HepG2 (cell line): Measurements from ENCODE around the gene KREMEN1. TPM values are rescaled to one million over a fixed set of nuclear protein-coding genes. Genes with fewer than 3 reads are reported as not detected.

Experiments
- ARNT ChIP-seq: fragments of 450-650 bp; IDR thresholded peaks from 2 replicates; pipeline ENCODE4 v1.6.1; 2017
- ARNT2 ChIP-seq: sonication (generic); formaldehyde crosslinking; IDR thresholded peaks from 2 replicates; pipeline ENCODE4 v1.8.0; 2022; ENCODE audit warnings: mild to moderate bottlenecking, low read depth, missing genetic modification reagents, moderate library complexity
- ATRX ChIP-seq: sonication (generic); formaldehyde crosslinking; IDR thresholded peaks from 2 replicates; pipeline ENCODE4 v1.4.0; 2020; ENCODE audit warnings: missing genetic modification reagents, borderline replicate concordance
- CEBPG ChIP-seq: IDR thresholded peaks from 2 replicates; pipeline ENCODE4 v1.6.1; 2016
- CERS6 ChIP-seq: sonication (generic); formaldehyde crosslinking; IDR thresholded peaks from 2 replicates; pipeline ENCODE4 v1.5.0; 2020; ENCODE audit warnings: missing genetic modification reagents
- CREB1 ChIP-seq, 2 experiments: fragments of 450-650 bp in 1 of 2; IDR thresholded peaks; 2 replicates each; pipeline ENCODE4 v1.6.1; 2016 to 2017; ENCODE audit warnings: control low read depth in 1 of 2, mild to moderate bottlenecking in 1 of 2, missing compliant biosample characterization in 1 of 2, missing genetic modification characterization in 1 of 2
- HDAC2 ChIP-seq: sonication (generic); formaldehyde crosslinking; IDR thresholded peaks from 2 replicates; pipeline ENCODE4 v1.4.0; 2020; ENCODE audit warnings: missing genetic modification reagents
- MAF1 ChIP-seq: sonication (generic); formaldehyde crosslinking; IDR thresholded peaks from 2 replicates; pipeline ENCODE4 v1.5.0; 2020; ENCODE audit warnings: missing genetic modification reagents, borderline replicate concordance
- PPARG ChIP-seq: conservative IDR thresholded peaks from 2 replicates; pipeline ENCODE4 v1.6.1; 2016; ENCODE audit warnings: missing biosample characterization, missing genetic modification reagents
- TFE3 ChIP-seq: IDR thresholded peaks from 2 replicates; pipeline ENCODE4 v1.6.1; 2016
- ZBTB38 ChIP-seq: sonication (generic); formaldehyde crosslinking; IDR thresholded peaks from 2 replicates; pipeline ENCODE4 v1.5.1; 2020; ENCODE audit warnings: mild to moderate bottlenecking, missing genetic modification reagents
- ZMYM2 ChIP-seq: sonication (generic); formaldehyde crosslinking; IDR thresholded peaks from 2 replicates; pipeline ENCODE4 v1.8.0; 2022; ENCODE audit warnings: mild to moderate bottlenecking, missing genetic modification reagents
- ZNF432 ChIP-seq: sonication (generic); formaldehyde crosslinking; IDR thresholded peaks from 2 replicates; pipeline ENCODE4 v1.5.0; 2020; ENCODE audit warnings: missing genetic modification reagents, mild to moderate bottlenecking, borderline replicate concordance
- ZNF589 ChIP-seq: sonication (generic); formaldehyde crosslinking; conservative IDR thresholded peaks from 2 replicates; pipeline ENCODE4 v1.8.0; 2022; ENCODE audit warnings: mild to moderate bottlenecking, moderate library complexity, missing genetic modification reagents
- ZNF788 ChIP-seq: sonication (generic); formaldehyde crosslinking; IDR thresholded peaks from 2 replicates; pipeline ENCODE4 v1.5.0; 2020; ENCODE audit warnings: mild to moderate bottlenecking, missing genetic modification reagents, borderline replicate concordance
- polyA plus RNA-seq, 8 experiments: library from polyadenylated mRNA; depleted of rRNA in 3 of 8; stranded (reverse) in 7 of 8; unstranded in 1 of 8; fragments of >200 nt; fragmentation: Illumina TruSeq in 4 of 8; extraction: Trizol in 4 of 8; gene quantifications; 2 replicates each; pipeline versions ENCODE4 v1.2.1 to v1.2.3, GENCODE V29; 2011 to 2016; ENCODE audit warnings: low read depth in 4 of 8, missing spikeins in 1 of 8, mixed read lengths in 1 of 8; ENCODE audit not compliant: insufficient read depth in 1 of 8
- total RNA-seq, 5 experiments: library from RNA; depleted of rRNA; stranded (reverse); fragments of >200 nt; fragmentation: Illumina TruSeq; extraction: Trizol; gene quantifications; 2 replicates each; pipeline ENCODE4 v1.2.3, GENCODE V29; 2016; ENCODE audit warnings: low read depth in 1 of 5
- TF ChIP-seq, protein P1 (sequence below): sonication (generic); formaldehyde crosslinking; IDR thresholded peaks from 2 replicates; pipeline ENCODE4 v1.5.0; 2020; ENCODE audit warnings: mild to moderate bottlenecking, missing genetic modification reagents
- TF ChIP-seq, protein P2 (sequence below): sonication (generic); formaldehyde crosslinking; IDR thresholded peaks from 2 replicates; pipeline ENCODE4 v1.4.0; 2020; ENCODE audit warnings: missing genetic modification reagents
- TF ChIP-seq, protein P3 (sequence below): sonication (generic); formaldehyde crosslinking; IDR thresholded peaks from 2 replicates; pipeline ENCODE4 v1.5.0; 2020; ENCODE audit warnings: missing genetic modification reagents, mild to moderate bottlenecking, borderline replicate concordance
- TF ChIP-seq, protein P4 (sequence below): sonication (generic); formaldehyde crosslinking; IDR thresholded peaks from 2 replicates; pipeline ENCODE4 v1.4.0; 2020; ENCODE audit warnings: missing genetic modification reagents, borderline replicate concordance

Gene KREMEN1
- total and polyA plus RNA-seq, 2 of the 13 experiments (the other 11 are each of a cell fraction or from before 2014, with no cell fraction given): 9.8 to 13.8 TPM

- TF ChIP-seq, protein P1, sequence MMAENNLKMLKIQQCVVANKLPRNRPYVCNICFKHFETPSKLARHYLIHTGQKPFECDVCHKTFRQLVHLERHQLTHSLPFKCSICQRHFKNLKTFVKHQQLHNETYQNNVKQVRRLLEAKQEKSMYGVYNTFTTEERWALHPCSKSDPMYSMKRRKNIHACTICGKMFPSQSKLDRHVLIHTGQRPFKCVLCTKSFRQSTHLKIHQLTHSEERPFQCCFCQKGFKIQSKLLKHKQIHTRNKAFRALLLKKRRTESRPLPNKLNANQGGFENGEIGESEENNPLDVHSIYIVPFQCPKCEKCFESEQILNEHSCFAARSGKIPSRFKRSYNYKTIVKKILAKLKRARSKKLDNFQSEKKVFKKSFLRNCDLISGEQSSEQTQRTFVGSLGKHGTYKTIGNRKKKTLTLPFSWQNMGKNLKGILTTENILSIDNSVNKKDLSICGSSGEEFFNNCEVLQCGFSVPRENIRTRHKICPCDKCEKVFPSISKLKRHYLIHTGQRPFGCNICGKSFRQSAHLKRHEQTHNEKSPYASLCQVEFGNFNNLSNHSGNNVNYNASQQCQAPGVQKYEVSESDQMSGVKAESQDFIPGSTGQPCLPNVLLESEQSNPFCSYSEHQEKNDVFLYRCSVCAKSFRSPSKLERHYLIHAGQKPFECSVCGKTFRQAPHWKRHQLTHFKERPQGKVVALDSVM (CRISPR knock-in tag): peak; percentile 49; the same call in 1 of the 2 replicates
- TF ChIP-seq, protein P2, sequence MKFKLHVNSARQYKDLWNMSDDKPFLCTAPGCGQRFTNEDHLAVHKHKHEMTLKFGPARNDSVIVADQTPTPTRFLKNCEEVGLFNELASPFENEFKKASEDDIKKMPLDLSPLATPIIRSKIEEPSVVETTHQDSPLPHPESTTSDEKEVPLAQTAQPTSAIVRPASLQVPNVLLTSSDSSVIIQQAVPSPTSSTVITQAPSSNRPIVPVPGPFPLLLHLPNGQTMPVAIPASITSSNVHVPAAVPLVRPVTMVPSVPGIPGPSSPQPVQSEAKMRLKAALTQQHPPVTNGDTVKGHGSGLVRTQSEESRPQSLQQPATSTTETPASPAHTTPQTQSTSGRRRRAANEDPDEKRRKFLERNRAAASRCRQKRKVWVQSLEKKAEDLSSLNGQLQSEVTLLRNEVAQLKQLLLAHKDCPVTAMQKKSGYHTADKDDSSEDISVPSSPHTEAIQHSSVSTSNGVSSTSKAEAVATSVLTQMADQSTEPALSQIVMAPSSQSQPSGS: no peak
- TF ChIP-seq CEBPG (0 out of 2 replicates have a peak, but pooled peaks have one; percentile 29), MAF1 (CRISPR knock-in tag) (no peak), ZNF589 (CRISPR knock-in tag) (no peak), ATRX (CRISPR knock-in tag) (no peak), PPARG (no peak), HDAC2 (CRISPR knock-in tag) (peak; percentile 36; the same call in 1 of the 2 replicates), ZMYM2 (0 out of 2 replicates have a peak, but pooled peaks have one; percentile 29), CREB1 (IDR thresholded peaks at IDR 0.05) (no peak), CREB1 (CRISPR knock-in tag; IDR thresholded peaks at IDR 0.05) (no peak), ZNF788 (peak; percentile 71; the same call in 1 of the 2 replicates), CERS6 (CRISPR knock-in tag) (no peak), ARNT (no peak), ARNT2 (CRISPR knock-in tag) (peak; percentile 47; the same call in 1 of the 2 replicates), TFE3 (CRISPR knock-in tag) (no peak), ZBTB38 (CRISPR knock-in tag) (peak; percentile 70), ZNF432 (CRISPR knock-in tag) (no peak)
- TF ChIP-seq, protein P3, sequence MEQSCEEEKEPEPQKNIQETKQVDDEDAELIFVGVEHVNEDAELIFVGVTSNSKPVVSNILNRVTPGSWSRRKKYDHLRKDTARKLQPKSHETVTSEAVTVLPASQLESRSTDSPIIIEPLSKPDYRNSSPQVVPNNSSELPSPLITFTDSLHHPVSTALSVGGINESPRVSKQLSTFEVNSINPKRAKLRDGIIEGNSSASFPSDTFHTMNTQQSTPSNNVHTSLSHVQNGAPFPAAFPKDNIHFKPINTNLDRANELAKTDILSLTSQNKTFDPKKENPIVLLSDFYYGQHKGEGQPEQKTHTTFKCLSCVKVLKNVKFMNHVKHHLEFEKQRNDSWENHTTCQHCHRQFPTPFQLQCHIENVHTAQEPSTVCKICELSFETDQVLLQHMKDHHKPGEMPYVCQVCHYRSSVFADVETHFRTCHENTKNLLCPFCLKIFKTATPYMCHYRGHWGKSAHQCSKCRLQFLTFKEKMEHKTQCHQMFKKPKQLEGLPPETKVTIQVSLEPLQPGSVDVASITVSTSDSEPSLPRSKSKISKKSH (CRISPR knock-in tag): no peak
- TF ChIP-seq, protein P4, sequence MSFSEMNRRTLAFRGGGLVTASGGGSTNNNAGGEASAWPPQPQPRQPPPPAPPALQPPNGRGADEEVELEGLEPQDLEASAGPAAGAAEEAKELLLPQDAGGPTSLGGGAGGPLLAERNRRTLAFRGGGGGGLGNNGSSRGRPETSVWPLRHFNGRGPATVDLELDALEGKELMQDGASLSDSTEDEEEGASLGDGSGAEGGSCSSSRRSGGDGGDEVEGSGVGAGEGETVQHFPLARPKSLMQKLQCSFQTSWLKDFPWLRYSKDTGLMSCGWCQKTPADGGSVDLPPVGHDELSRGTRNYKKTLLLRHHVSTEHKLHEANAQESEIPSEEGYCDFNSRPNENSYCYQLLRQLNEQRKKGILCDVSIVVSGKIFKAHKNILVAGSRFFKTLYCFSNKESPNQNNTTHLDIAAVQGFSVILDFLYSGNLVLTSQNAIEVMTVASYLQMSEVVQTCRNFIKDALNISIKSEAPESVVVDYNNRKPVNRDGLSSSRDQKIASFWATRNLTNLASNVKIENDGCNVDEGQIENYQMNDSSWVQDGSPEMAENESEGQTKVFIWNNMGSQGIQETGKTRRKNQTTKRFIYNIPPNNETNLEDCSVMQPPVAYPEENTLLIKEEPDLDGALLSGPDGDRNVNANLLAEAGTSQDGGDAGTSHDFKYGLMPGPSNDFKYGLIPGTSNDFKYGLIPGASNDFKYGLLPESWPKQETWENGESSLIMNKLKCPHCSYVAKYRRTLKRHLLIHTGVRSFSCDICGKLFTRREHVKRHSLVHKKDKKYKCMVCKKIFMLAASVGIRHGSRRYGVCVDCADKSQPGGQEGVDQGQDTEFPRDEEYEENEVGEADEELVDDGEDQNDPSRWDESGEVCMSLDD: no peak
These were observed 81.7 kb downstream of the KREMEN1 start (continued) for GRCh38 chr22:29154364-29155048.
